Activated naive CD8-positive, alpha-beta T cell treated with anti-CD3 and anti-CD28 coated beads, Interleukin-2, amount 10 ng/mL, durations not matched to agents 7 days and 5 days (primary cell): ENCODE results near the gene CCL14. TPM values are rescaled to one million over a fixed set of nuclear protein-coding genes. Genes with fewer than 3 reads are reported as not detected.
A peak's percentile ranks its signal among the peaks of the same experiment; 100 is the strongest.

Experiments used
- ATAC-seq: fragments of 150-1000 bp; cut with Tn5 transposase; one replicate; pipeline ENCODE4 v1.10.0; 2021; ENCODE audit warnings: low read depth, moderate library complexity
- POLR2A ChIA-PET: fragments of 350-600 bp; sonication (Branson Sonifier 250); formaldehyde crosslinking; loops from one replicate; lab custom pipeline; 2021; ENCODE audit warnings: antibody characterized with exemption; lab: Charles Lee
- DNase-seq: peaks from one replicate; pipeline ENCODE4 v3.0.0; 2021
- H3K27ac Mint-ChIP-seq: one replicate; pipeline ENCODE4 v1.8.0; 2022; ENCODE audit warnings: mild to moderate bottlenecking, mixed read lengths
- H3K27me3 Mint-ChIP-seq: one replicate; pipeline ENCODE4 v1.8.0; 2022; ENCODE audit warnings: mild to moderate bottlenecking, moderate library complexity, mixed read lengths
- H3K36me3 Mint-ChIP-seq: one replicate; pipeline ENCODE4 v1.8.0; 2021; ENCODE audit warnings: mild to moderate bottlenecking, mixed read lengths
- H3K4me1 Mint-ChIP-seq: one replicate; pipeline ENCODE4 v1.8.0; 2021; ENCODE audit warnings: mixed read lengths
- H3K4me3 Mint-ChIP-seq: one replicate; pipeline ENCODE4 v1.8.0; 2022; ENCODE audit warnings: mild to moderate bottlenecking, moderate library complexity, mixed read lengths
- H3K9me3 Mint-ChIP-seq: one replicate; pipeline ENCODE4 v1.8.0; 2021; ENCODE audit warnings: mixed read lengths
- total RNA-seq, 2 experiments: library from RNA; stranded (reverse); gene quantifications; one replicate each; pipeline ENCODE4 v1.2.3, GENCODE V29; 2021

Gene CCL14
- total RNA-seq, 2 experiments from 2014 or later, result not detected

- Mint-ChIP-seq H3K27ac (no peak overlapping the region), H3K4me3 (no peak overlapping the region)
Measured at GRCh38 chr17:35978346-35978745, 8.2 kb downstream of the CCL14 start.

GRCh38 chr17:35977509-35977908, 9.0 kb downstream of the CCL14 start:
- no peaks in the 10 kb centered on the region for H3K4me1 Mint-ChIP-seq
- H3K9me3 Mint-ChIP-seq, result no peaks in the 10 kb centered on the region
- H3K4me3 Mint-ChIP-seq, result no peak overlapping the region
- DNase-seq (no peak), ATAC-seq (no peak)
- H3K27ac Mint-ChIP-seq, result no peak overlapping the region
- H3K36me3 Mint-ChIP-seq, result no peaks in the 10 kb centered on the region
- H3K27me3 Mint-ChIP-seq, result peaks cover 11% of the 10 kb centered on the region
- POLR2A ChIA-PET, result no interaction called here

More at GRCh38 chr17:35978346-35978745, 8.2 kb downstream of the CCL14 start:
- POLR2A ChIA-PET, result interaction anchor here (0.9 kb wide), 1 partner anchor 9 kb away, joined by 3 read pairs; no protein-coding TSS in a partner anchor
- no peaks in the 10 kb centered on the region for H3K9me3 Mint-ChIP-seq
- no peaks in the 10 kb centered on the region for H3K36me3 Mint-ChIP-seq
- H3K4me1 Mint-ChIP-seq, result no peaks in the 10 kb centered on the region
- DNase-seq, result no peak
- peaks cover 11% of the 10 kb centered on the region for H3K27me3 Mint-ChIP-seq
- ATAC-seq, result no peak

GRCh38 chr17:35973333-35974260, 12.9 kb downstream of the CCL14 start:
- Mint-ChIP-seq H3K27ac (no peak overlapping the region), H3K4me3 (no peak overlapping the region), H3K27me3 (peaks cover 21% of the 10 kb centered on the region), H3K4me1 (peaks cover 2% of the 10 kb centered on the region), H3K36me3 (no peaks in the 10 kb centered on the region), H3K9me3 (no peaks in the 10 kb centered on the region)
- POLR2A ChIA-PET, result no interaction called here
- DNase-seq (no peak), ATAC-seq (no peak)

GRCh38 chr17:35972945-35973332, 13.6 kb downstream of the CCL14 start:
- POLR2A ChIA-PET, result no interaction called here
- no peak for DNase-seq
- no peak overlapping the region for H3K4me3 Mint-ChIP-seq
- no peak for ATAC-seq
- H3K9me3 Mint-ChIP-seq, result no peaks in the 10 kb centered on the region
- peaks cover 21% of the 10 kb centered on the region for H3K27me3 Mint-ChIP-seq
- H3K27ac Mint-ChIP-seq, result no peak overlapping the region
- H3K36me3 Mint-ChIP-seq, result no peaks in the 10 kb centered on the region
- H3K4me1 Mint-ChIP-seq, result peaks cover 2% of the 10 kb centered on the region

GRCh38 chr17:35972535-35972934, 14.0 kb downstream of the CCL14 start:
- peaks cover 21% of the 10 kb centered on the region for H3K27me3 Mint-ChIP-seq
- no peak for ATAC-seq

GRCh38 chr17:35972066-35972465, 14.5 kb downstream of the CCL14 start:
- peaks cover 21% of the 10 kb centered on the region for H3K27me3 Mint-ChIP-seq
- no peaks in the 10 kb centered on the region for H3K9me3 Mint-ChIP-seq
- POLR2A ChIA-PET, result no interaction called here
- H3K4me1 Mint-ChIP-seq, result peaks cover 2% of the 10 kb centered on the region
- no peaks in the 10 kb centered on the region for H3K36me3 Mint-ChIP-seq
- no peak for ATAC-seq
- H3K4me3 Mint-ChIP-seq, result no peak overlapping the region
- no peak overlapping the region for H3K27ac Mint-ChIP-seq
- DNase-seq, result no peak

More at GRCh38 chr17:35972535-35972934, 14.0 kb downstream of the CCL14 start:
- Mint-ChIP-seq H3K27ac (no peak overlapping the region), H3K9me3 (no peaks in the 10 kb centered on the region), H3K36me3 (no peaks in the 10 kb centered on the region), H3K4me3 (no peak overlapping the region), H3K4me1 (peaks cover 2% of the 10 kb centered on the region)
- POLR2A ChIA-PET, result no interaction called here
- DNase-seq, result no peak

GRCh38 chr17:35969558-35970380, 16.8 kb downstream of the CCL14 start:
- DNase-seq (peak; percentile 62), ATAC-seq (peak; percentile 63)
- Mint-ChIP-seq H3K4me1 (peaks cover 2% of the 10 kb centered on the region), H3K9me3 (no peaks in the 10 kb centered on the region), H3K27me3 (peaks cover 15% of the 10 kb centered on the region), H3K4me3 (no peak overlapping the region), H3K36me3 (no peaks in the 10 kb centered on the region), H3K27ac (no peak overlapping the region)
- POLR2A ChIA-PET, result interaction anchor here (0.9 kb wide), 1 partner anchor 9 kb away, joined by 3 read pairs; no protein-coding TSS in a partner anchor

- no peak for DNase-seq
- Mint-ChIP-seq H3K4me1 (peaks cover 2% of the 10 kb centered on the region), H3K27ac (no peak overlapping the region), H3K4me3 (no peak overlapping the region), H3K27me3 (peaks cover 18% of the 10 kb centered on the region), H3K36me3 (no peaks in the 10 kb centered on the region), H3K9me3 (no peaks in the 10 kb centered on the region)
- ATAC-seq, result no peak
- POLR2A ChIA-PET, result no interaction called here
Measured at GRCh38 chr17:35968520-35969054, 17.9 kb downstream of the CCL14 start.

GRCh38 chr17:35965272-35965671, 21.3 kb downstream of the CCL14 start:
- Mint-ChIP-seq H3K27me3 (peaks cover 13% of the 10 kb centered on the region), H3K4me3 (no peak overlapping the region), H3K9me3 (no peaks in the 10 kb centered on the region), H3K4me1 (peaks cover 2% of the 10 kb centered on the region), H3K27ac (no peak overlapping the region), H3K36me3 (no peaks in the 10 kb centered on the region)
- POLR2A ChIA-PET, result no interaction called here
- ATAC-seq, result no peak
- DNase-seq, result no peak

GRCh38 chr17:35963663-35964062, 22.9 kb downstream of the CCL14 start:
- H3K36me3 Mint-ChIP-seq, result no peaks in the 10 kb centered on the region
- DNase-seq, result no peak

GRCh38 chr17:35953720-35954119, 32.8 kb downstream of the CCL14 start:
- DNase-seq (no peak), ATAC-seq (no peak)
- Mint-ChIP-seq H3K4me1 (no peaks in the 10 kb centered on the region), H3K27me3 (peaks cover 39% of the 10 kb centered on the region), H3K9me3 (no peaks in the 10 kb centered on the region), H3K36me3 (peaks cover 1% of the 10 kb centered on the region), H3K4me3 (no peak overlapping the region), H3K27ac (no peak overlapping the region)
- POLR2A ChIA-PET, result no interaction called here

More at GRCh38 chr17:35963663-35964062, 22.9 kb downstream of the CCL14 start:
- POLR2A ChIA-PET, result no interaction called here
- ATAC-seq, result no peak
- no peak overlapping the region for H3K4me3 Mint-ChIP-seq
- H3K9me3 Mint-ChIP-seq, result no peaks in the 10 kb centered on the region
- peaks cover 15% of the 10 kb centered on the region for H3K27me3 Mint-ChIP-seq
- H3K27ac Mint-ChIP-seq, result no peak overlapping the region
- no peaks in the 10 kb centered on the region for H3K4me1 Mint-ChIP-seq

- POLR2A ChIA-PET, result interaction anchor here (0.7 kb wide), 2 partner anchors 30 to 85 kb away, joined by 3 read pairs; no protein-coding TSS in a partner anchor
- Mint-ChIP-seq H3K36me3 (peaks cover 1% of the 10 kb centered on the region), H3K27ac (no peak overlapping the region), H3K27me3 (peaks cover 18% of the 10 kb centered on the region), H3K9me3 (no peaks in the 10 kb centered on the region), H3K4me1 (peaks cover 3% of the 10 kb centered on the region), H3K4me3 (no peak overlapping the region)
- ATAC-seq (no peak), DNase-seq (no peak)
Measured at GRCh38 chr17:35949401-35949800, 37.1 kb downstream of the CCL14 start.

- no peaks in the 10 kb centered on the region for H3K9me3 Mint-ChIP-seq
- H3K4me3 Mint-ChIP-seq, result no peak overlapping the region
- H3K27me3 Mint-ChIP-seq, result peaks cover 11% of the 10 kb centered on the region
- H3K36me3 Mint-ChIP-seq, result peaks cover 1% of the 10 kb centered on the region
- DNase-seq (no peak), ATAC-seq (no peak)
- POLR2A ChIA-PET, result no interaction called here
- peaks cover 5% of the 10 kb centered on the region for H3K4me1 Mint-ChIP-seq
- H3K27ac Mint-ChIP-seq, result no peak overlapping the region
Measured at GRCh38 chr17:35948092-35948491, 38.4 kb downstream of the CCL14 start.
